Activated gamma-delta T cell treated with anti-CD3 and anti-CD28 coated beads, Interleukin-2, amount 50 U/mL, for 16 hours (primary cell): ENCODE results near the gene CST7.

Experiments
- DNase-seq: peaks from one replicate; pipeline ENCODE4 v3.0.0-alpha.2; 2020; ENCODE audit warnings: low read depth

Gene CST7

DNA sequence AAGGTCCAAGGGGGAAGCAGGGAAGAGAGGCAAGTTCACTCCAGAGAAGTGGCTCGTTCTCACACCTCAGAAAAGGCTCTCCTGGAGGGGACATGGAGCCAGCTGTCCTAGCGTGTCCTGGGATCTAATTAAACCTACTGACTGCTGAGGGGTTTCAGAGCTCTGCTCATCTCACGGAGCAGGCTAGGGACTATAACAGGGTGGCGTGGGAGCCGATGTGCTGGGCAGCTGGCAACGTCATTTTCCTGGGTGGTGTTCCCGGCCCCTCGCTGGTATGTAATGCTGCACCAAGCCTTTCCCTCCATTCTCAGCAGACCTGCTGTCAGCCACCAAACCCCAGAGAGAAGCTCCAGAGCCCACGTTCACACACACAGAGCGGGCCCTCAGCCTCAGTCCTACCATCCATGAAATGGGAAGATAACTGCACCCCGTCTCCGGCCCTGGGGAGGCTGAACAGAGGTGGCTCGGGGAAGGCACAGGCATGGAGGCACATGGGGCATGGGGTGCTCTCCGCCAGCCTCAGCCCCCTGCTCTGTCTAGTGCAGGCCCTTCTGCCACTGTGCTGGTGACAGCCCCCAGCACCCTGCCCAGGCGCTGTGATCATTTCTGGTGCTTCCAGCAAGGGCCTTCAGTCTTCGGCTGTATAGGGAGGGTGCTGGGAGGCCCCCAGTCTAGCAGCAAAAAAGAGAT is 1.9 kb downstream of the CST7 start:
- no peak for DNase-seq

DNA sequence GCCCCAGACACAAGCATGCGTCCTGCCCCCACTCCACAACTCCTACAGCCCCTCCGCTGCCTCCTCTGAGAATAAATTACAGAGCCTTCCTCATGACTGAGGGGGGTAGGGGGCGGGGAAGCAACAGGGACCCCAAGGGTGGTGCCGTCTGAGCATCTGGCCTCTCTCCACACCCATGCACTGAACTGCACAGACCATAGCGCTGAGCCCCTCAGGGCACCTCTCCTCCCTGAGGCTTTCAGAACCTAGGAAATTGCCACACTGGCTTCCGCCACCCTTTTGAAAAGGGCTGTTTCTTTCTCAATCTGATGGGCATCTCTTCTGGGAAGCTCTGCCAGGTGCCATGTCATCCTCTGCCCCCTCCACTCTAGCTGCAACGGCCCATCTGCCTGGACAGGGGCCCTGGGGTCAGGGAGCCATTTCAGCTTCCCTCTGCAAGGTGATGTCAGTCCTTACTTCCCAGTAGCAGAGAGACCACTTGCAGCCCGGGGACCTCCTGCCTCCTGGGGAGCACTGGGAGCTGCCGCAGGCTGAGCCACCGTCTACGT is 2.5 kb downstream of the CST7 start:
- DNase-seq, result no peak

DNA sequence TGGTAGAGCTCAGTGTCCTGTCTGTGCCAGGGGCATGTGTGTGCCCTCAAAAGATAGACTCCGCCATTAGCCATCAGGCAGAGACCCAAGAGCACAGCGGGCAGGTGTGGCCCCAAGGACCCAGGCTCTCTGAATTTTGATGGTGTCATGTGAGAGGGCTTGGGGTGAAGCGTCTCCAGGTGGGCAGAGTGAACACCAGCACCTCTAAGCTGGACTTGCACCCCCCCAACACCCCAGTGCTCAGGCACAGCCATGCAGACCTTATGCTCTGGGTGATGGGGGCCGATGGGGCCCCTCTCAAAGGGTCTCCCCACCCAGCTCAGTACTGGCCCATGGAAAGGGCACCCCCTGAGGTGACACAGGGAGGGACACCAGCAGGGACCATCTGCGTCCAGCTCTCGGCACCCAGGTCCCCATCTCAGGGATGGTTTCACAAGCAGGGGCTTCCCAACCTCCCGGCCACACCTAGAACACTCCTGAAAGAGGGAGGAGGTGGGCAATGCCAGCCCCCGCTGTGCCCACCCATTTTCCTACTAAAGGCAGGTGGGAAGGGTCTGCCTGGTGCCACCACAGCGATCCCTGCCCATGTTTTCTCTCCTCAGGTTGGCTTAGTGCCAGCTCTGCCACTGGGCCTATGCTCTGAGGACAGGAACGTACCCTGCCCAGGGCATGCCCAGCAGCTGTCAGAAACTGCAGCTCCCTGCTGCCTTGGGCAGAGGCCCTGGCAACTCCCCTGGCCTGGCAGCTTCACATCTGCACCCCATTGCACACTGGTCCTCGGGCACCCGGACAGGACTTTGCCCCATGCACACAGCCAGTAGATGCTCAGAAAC is 3.5 kb downstream of the CST7 start:
- no peak for DNase-seq

DNA sequence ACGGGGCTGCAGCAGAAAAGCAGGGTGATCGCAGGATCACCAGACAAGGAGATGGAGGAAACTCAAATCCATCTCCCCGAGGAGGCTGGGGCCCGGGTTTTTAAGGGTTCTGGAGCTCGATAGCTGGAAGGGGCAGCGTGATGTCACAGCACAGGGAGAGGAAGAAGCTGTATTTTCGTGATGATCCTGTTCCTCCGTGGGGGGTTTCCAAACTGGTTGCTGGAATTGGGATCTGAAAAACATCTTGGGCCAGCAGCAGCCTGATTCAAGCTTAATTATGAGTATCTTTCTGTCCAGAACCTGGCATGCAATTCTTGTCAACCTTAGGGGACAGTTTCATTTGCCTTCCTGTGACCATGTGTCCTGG is 4.1 kb downstream of the CST7 start:
- DNase-seq, result no peak

DNA sequence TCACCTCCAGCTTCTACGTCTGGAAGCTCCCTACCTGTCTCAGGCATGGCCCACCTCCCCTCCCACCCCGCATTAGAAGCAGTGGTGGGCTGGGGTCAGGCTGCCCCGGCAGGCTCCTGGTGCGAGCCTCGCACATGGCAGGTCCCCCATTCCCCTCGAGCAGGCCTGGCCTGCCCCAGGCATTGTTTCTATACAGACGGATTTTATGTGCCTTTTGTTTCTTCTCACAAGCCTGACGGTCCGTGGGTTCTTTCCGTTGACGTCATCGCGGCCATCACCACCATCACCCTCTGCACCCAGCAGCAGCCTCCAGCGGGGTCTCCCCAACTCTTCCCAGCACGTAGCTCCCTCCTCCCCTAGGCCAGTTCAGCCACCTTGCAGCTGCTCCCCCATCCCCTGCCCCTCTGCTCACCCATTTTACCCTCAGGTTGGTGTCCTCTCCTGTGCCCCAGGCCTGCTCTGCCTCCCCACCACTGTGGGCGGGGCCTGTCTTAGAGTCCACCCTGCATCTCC is 4.6 kb downstream of the CST7 start:
- DNase-seq, result no peak

DNA sequence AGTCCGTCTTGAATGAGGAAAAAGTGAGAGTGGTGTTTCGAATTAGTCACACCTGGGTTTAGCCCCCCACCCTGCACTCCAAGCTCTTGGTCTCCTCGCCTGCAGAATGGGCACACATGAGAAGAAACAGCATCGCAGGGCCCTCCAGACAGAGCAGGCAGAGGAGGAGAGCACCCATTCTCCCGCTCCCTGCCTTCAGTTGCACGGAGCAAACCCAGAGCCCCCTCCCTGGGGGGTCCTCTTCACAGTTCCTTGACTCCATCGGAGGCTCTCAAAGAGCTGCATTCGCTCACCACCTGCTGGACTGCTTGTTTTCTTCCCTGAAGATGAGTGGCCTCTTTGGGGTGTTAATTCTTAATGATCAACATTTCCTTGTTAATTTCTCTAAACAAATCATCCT is 5.1 kb downstream of the CST7 start:
- DNase-seq, result no peak

DNA sequence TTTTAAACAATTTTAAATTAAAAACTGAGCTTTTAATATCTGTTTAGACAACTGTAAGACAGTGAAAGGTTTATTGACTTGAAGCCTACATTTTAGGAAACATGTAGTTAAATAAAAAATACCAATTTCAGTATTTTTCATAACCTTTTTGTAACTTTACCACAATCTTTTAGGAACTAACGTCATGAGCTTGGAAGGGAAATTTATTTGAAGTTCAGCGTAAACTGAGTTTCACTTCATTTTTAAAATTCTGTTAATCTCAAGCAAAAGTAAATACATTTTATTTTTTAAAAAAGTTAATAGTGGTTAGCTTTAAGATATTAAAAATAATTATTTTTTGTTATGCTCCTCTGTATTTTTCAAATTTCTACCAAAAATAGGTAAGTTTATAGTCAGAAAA is 5.5 kb downstream of the CST7 start:
- DNase-seq, result no peak

DNA sequence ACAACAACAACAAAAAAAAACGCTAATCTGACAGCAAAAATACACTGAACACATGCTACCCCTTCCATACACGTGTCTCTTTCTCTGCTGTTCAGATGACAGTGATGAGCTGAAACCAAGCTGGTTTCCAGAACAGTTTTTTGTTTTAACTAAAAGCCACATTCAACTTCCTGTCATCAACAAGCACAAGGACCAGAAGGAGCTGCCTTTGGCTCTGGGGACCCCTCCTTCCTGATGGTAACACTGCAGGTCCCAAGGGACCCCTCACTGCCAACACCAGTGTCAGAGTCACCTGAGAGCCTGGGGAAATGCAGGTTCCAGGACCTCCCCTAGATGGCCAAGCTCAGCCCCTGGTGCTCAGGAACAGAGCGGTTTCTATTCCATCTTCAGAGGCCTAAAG is 6.0 kb downstream of the CST7 start:
- no peak for DNase-seq

DNA sequence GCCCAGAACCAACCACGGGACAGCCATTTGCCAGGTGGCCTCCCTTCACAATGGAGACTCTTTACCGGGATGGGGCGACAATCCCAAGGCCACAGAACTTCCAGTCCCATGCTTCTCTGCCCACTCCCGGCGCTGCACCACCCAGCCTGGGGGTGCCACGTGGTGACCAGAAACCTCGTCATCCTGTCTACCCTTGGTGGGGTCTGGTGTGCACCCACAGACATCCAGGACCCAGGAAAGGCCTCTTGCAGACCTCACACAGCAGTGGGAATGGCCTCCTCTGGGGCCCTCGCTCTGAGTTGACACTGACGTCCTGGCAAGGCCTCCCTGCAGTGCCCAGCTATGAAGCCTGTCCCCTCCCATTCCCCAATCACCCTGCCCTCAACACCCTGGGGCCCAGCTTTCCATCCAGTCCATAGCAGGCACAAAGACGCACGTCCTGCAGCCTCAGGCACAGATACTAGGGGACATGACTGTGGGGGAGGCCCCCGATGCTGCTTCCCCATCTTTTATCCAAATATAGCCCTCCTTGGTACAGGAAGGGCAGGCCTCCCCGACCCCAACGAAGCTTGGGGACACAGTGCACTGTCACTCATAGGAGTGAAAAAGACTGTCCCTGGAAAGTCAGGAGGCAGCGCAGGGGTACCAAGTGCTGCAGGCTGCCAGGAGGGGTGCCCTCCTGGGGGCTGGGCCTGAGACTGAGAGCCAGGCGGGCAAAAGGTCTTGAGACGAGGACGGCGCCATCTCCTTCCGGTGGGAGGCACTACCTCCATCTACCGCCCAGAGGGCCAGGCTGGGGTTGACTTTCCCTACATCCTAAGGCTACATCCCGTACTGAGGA is 7.2 kb downstream of the CST7 start:
- no peak for DNase-seq

DNA sequence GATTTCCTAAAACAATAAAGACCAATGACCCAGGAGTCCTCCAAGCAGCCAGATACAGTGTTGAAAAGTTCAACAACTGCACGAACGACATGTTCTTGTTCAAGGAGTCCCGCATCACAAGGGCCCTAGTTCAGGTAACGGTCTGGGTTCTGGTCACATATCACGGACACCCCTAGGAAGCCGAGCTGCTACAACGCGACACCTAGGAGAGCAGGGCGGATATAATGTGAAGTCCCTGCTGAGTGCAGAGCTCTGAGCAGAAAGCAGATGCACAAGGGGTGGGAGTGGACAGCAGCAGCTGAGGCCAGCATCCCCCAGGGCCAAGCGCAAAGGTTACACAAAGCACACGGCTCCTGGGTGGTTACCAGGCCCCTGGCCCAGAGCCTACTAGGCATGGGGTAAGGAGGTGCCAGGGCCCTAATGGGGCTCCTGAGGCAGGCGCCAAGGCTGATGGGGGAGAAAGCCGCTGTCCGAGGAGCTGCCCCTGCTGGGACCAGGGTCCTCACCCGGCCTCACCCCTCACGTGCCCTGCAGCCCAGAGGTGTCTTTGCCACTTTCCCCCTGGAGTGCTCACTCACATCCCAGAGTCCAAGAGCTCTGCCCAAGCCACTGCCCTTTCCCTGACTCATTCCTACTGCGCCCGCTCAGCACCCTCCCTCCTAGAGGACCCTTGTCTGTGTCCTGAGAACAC is 8.4 kb downstream of the CST7 start:
- DNase-seq, result no peak

DNA sequence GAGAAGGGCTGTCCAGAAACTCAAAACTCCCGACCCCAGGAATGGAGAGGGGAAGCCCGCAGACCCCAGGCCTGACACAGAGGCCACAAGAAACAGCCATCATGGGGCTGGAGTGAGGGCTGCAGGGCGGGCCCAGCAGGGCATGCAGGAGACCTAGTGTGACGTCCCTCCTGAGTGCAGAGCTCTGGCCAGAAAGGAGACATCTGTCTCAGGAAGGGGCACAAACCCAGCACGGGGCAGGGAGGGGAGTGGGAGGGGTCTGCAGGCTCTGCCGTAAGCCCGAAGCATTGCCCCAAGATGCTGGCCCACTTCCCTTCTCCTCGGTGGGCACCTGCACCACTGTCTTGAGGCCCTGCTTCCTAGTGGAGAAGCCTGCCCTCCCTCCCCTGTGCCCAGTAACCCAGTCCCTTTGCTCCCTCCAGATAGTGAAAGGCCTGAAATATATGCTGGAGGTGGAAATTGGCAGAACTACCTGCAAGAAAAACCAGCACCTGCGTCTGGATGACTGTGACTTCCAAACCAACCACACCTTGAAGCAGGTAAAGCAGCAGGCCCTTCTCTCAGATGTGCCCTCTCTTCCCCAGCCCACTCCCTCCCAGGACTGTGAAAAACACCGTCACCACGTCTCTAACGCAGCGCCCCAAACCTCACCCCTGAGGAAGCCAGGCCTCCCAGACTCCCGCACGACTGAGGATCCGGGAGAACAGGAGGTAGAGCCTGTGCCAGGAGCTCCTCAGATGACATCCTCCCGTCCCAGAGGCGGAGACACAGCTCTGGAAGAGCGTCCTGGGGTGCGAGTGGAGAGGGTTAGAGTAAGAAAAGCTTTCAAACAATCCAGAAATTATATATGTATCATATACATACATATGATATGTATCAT is 9.7 kb downstream of the CST7 start:
- no peak for DNase-seq

DNA sequence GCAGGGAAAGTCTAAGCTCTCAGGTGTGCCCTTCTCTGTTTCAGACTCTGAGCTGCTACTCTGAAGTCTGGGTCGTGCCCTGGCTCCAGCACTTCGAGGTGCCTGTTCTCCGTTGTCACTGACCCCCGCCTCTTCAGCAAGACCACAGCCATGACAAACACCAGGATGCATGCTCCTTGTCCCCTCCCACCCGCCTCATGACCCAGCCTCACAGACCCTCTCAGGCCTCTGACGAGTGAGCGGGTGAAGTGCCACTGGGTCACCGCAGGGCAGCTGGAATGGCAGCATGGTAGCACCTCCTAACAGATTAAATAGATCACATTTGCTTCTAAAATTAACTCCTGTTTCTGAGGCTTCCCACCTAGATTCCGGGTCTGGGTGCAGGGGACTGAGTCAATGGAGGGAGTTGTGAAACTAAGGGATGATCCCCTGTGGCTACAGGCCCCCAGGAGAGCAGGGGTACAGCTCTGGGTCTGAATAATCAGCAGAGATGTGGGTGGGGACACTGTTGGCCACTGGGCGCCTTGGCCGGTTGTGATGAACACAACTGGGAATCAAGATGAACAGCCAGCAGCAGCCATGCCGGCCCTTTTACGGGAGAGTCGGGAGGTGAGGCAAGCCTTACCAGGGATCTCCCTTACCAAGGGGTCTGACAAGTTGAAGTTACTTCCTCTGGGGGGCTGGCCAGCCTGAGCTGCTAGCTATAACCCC is 10.7 kb downstream of the CST7 start:
- no peak for DNase-seq

DNA sequence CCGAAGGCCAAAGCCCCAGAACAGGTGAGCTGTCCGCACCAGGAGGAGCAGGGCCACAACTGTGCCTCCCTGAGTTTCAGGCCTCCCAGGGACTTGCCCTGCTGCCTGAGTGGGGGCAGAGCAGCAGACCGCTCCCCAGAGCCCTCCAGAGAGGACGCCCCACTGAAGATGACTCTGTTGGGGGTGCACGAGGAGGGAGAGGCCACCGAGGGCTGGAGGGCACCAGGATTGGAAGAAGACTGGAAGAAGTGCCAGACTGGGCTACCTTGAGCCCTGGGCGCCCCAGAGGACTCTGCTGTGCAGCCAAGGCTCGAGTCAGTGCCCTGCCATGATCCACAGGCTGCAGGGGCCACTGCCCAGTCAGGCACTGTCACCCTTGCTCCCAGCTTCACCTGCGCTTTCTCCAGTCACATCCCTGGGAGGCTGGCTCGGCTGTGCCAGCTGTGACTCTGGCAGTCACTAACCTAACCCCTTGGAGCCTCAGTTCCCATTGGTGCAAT is 11.3 kb downstream of the CST7 start:
- DNase-seq, result no peak

DNA sequence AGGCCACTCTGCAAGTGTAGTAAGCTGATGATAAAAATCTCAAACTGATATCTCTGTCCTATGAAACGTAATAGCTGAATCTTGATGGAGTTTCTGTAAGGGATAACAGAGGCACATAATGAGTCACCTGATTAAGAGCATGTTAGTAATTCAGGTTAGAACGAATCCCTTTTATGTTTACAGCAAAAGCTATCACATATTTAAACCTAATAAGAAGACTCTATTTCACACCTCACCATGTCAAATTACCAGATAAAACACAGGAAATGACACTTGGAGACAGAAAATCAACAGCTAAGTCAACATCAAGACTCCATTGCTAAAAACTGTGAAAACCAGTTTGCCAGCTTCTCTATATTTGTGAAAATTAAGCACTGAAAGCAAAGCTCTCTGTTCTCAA is 11.8 kb downstream of the CST7 start:
- DNase-seq, result no peak

DNA sequence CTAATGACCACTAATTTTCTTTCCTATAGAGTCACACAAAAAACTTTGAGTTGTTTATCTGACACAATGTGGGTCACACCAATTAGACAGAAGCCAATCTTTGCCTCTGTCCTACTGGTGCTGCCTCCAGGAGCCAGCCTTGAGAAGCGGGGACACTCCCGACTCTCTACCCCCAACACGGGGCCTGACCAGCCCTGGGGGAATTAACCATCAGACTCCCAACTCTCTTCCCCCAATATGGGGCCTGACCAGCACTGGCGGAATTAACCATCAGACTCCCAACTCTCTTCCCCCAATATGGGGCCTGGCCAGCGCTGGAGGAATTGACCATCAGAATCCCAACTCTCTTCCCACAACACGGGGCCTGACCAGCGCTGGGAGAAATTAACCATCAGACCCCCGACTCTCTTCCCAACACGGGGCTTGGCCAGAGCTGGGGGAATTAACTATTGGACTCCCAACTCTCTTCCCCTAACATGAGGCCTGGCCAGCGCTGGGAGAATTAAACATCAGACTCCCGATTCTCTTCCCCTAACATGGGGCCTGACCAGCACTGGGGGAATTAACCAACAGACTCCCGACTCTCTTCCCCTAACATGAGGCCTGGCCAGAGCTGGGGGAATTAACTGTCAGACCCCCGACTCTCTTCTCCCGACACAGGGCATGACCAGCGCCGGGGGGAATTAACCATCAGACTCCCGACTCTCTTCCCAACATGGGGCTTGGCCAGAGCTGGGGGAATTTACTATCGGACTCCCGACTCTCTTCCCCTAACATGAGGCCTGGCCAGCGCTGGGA is 12.5 kb downstream of the CST7 start:
- no peak for DNase-seq

DNA sequence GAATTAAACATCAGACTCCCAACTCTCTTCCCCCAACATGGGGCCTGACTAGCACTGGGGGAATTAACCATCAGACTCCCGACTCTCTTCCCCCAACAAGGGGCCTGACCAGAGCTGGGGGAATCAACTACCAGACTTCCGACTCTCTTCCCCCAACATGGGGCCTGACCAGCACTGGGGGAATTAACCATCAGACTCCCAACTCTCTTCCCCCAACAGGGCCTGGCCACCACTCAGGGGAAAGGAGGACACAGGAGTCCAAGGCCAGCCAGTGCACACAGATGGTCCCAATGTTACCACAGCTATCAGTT is 13.1 kb downstream of the CST7 start:
- no peak for DNase-seq

DNA sequence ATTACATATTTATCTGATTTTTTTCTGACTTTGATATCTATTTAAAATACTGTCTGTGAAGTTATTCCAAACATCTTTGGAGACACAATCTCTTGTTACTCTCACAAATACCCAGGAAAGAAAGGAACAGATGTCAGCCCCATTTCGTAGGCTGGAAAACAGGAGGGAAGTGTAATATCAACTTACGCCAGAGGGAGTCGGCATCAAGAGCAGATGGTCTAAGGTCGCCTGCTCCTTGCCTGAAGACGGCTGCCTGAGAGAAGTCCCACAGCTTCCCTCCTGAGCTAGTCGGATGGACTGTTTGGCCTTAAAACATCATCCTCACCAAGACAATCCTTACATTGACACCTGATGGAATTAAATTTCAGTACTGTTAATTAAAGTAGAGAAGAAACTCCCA is 13.4 kb downstream of the CST7 start:
- DNase-seq, result no peak

DNA sequence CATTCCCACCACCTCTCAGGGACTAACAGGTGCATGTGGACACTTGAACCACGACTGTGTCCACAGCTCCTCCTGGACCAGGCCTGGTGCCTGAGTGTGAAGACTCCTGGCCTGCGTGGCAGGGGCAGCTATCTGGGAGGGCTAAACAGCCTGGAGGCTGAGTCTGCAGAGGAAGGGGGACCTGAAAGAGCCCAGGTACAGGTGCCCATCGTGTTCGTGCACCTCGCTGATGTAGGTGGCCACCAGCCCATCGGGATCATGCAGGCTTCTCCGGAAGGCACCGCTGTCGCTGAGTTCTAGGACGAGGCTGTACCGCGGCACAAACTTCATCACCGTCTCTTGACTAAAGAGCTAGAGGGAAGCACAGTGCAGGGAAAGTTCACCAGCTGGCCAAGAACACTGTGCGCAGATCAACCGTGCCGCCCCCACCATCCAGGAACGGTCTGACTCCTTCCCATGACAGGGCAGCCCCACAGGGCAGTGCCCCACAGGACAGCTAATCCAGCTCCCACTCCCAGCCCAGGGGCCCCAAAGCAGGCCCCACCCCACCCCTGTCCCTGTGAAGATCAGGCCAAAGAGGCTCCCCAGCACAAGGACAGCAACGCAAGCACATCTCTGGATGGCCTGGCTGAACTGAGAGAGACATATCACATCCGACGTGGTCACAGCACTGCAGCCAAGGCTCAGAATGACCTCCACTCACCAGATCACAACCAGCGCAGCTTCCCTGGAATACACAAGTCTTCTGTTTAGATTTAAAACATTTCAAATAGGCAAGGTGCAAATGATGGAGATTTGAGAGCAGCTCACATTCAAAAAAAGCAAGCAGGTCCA is 14.8 kb downstream of the CST7 start:
- no peak for DNase-seq

DNA sequence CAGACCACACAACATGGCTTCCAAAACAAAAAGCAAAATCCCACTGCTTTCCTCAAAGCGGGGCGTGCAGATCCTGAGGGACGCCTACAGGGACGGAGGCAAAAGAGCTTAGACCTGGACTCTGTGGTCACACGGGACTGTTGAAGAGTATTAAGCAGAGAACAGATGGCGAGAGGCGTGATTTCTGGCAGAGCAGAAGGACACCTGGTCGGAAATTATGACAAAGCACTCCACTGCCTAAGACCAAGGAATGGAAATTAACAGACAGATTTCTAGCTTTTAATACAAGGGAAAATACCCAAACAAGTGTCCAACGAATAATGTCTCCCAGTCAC is 15.4 kb downstream of the CST7 start:
- DNase-seq, result no peak
